GM19240 (cell line): ENCODE data around the gene MARCHF5.
"Not testable (repeated sequence)": the region's sequence is repeated elsewhere in the genome, so short reads cannot be mapped to it uniquely, and the experiment has no call there.

Source experiments
- DNase-seq: peaks from one replicate; pipeline ENCODE4 v3.0.0; 2011; ENCODE audit warnings: low spot score; ENCODE audit not compliant: insufficient read length

The MARCHF5 gene

DNA sequence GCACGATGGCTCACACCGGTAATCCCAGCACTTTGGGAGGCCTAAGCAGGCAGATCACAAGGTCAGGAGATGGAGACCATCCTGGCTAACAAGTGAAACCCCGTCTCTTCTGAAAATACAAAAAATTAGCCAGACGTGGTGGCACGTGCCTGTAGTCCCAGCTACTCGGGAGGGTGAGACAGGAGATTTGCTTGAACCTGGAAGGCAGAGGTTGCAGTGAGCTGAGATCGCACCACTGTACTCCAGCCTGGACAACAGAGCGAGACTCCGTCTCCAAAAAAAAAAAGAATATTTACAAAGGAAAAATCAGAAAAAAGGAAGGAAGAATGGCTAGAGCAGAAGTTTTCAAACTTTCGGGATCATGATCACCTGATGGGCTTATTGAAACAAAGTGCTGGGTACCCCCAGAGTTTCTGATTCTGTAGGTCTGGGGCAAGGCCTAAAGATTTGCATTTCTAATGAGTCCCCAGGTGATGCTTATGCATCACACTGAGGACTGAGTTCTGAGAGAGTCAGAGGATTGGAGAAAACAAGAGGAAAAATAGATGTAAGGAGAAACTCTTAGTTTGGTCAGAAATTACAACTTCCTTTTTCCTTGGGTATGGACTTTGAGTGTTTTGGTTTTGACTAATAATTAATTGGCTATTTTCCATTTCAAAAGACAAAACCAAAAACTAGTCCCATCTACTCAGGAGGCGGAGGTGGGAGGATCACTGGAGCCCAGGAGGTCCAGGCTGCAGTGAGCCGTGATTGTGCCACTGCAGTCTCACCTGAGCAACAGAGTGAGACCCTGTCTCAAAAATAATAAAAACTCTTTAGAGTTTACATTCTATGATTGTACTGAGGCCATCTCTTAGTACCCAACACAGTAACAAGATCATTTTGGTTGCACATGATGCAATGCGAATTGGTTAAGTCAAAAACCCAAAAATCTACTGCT is 14.4 kb downstream of the MARCHF5 start:
- no peak for DNase-seq

DNA sequence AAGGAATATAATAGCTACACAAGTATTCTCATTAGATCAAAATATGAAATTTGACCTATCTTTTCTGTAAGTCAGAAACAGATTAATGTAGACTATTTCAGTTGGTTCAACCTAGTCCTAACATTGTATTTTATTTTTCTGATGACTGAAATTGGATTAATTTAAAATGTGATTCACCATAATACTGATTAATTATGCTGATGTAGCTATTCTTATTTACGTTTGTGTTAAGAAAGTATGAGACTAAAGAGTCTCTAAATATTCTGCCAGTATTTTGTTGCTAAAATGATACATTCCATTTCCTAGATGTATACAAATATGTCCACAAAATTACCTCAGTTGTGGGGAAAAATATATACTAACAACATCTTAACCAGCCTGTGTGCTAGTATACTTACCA is 18.3 kb downstream of the MARCHF5 start:
- no peak for DNase-seq

DNA sequence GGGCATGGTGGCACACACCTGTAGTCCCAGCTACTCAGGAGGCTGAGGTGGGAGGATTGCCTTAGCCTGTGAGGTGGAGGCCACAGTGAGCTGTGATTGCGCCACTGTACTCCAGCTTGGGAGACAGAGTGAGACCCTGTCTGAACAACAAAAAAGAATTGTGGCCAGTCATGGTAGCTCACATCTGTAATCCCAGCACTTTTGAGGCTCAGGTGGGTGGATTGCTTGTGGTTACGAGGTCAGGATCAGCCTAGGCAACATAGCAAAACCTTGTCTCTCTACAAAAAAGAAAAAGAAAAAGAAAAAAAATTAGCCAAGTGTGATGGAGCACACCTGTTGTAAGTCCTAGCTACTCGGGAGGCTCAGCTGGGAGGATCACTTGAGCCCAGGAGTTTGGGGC is 22.8 kb downstream of the MARCHF5 start:
- DNase-seq: no peak

DNA sequence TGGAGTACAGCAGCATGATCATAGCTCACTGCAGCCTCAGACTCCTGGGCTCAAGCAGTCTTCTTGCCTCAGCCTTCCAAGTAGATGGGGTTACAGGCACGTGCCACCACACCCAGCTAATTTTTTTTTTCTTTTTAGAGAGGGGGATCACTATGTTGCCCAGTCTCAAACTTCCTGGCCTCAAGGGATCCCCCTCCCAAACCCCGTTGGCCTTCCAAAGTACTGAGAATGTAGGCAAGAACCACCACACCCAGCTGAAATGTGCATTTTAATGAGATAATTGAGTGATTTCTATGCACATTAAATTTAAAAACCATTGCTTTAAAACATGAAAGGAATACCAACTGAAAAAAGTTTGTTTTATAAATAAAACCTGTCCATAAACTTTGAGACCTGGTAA is 25.6 kb downstream of the MARCHF5 start:
- no peak for DNase-seq

DNA sequence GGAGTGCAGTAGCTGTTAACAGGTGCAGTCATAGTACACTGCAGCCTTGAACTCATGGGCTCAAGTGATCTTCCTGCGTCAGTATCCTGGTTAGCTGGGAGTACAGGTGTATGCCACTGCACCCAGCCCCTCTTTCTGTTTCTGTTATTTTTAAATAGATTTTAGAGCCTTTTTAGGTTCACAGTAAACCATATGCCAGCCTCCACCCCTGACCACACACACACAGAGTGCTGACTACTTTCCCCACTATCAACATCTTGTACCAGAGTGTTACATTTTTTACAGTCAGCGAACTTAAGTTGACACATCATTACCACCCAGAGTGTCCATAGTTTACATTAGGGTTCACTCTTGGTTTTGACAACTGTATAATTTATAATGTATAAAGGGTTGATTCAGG is 32.1 kb downstream of the MARCHF5 start:
- DNase-seq: no peak

DNA sequence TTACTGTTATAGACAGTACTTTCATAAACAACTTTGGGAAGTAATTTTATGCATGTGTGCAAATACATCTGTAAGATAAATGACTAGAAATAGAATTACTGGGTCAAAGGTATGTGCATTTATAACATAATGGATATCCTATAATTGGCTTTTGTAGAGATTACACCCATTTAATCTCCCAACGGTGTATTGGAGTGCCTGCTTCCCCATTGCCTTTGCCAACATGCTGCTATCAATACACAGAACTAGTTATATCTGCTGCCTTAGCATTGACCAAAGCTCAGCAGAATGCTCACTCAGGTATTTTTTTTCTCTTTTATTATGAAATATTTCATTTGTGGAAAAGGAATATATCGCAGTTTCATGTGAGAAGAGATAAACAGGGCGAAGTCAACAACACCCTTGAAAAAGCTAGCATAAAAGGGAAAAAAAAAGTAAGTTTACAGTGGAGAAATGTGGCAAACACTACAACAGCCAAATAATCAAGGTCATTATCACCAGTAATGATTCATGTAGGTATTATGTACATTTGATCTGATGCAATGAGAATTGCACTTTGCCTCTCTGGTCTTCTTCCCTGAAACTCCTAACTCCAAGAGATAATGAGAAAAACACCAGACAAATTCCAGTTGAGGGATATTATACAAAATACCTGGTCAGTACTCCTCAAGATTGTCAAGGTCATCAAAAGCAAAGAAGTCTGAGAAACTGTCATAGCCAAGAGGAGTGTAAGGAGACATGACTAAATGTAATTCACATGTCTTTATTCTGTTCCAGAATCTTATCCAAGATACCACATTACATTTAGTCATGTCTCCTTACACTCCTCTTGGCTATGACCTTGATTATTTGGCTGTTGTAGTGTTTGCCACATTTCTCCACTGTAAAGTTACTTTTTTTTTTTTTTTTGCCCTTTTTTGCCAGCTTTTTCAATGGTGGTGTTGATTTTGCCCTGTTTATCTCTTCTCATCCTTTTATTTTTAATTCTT is 36.8 kb downstream of the MARCHF5 start:
- no peak for DNase-seq

DNA sequence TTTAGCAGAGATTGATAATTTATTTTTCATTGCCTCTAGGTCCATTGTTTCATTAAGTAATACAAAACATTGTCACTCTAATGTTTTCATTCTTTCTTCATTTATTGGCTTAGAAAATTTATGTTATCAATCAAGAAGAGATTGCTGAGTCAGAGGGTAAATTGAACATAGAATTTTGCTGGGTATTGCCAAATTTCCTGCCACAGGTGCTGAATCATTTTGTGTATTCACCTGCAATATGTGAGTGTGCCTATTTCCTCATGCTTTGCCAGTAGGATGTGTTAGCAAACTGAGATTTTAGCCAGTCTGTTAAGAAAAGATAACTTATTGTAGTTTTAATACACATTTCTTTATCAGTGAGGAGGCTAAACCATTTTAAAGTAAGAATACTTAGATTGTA is 38.0 kb downstream of the MARCHF5 start:
- DNase-seq: no peak

DNA sequence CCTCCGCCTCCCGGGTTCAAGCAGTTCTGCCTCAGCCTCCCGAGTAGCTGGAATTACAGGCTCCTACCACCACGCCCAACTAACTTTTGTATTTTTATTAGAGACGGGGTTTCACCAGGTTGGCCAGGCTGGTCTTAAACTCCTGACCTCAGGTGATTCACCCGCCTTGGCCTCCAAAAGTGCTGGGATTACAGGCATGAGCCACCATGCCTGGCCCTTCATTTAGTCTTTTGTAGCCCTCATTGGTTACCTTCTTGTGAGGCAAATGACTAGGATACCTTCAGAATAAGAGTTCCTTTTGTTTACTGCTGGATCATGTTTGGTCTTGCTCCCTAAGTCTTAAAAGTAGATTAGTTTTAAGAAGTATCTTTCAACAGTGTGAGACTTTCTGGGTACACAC is 39.0 kb downstream of the MARCHF5 start:
- not testable (repeated sequence) for DNase-seq

DNA sequence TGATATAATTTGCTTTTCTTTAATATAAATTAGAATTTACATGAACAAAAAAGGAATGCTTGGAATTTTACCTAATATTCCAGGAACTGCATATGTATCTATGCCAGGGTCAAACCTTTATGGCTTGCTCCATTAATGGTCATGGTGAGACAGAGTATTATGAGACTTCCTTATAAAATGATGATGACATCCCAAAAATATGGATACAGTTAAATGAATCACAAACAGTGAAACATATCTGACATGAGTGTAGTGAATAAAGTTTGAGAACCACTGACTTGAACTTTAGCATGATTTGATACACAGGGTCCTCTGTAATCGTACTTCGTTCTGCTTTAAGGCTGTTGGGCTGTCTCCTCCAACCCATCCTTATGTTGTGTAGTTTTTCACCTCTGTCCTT is 51.8 kb downstream of the MARCHF5 start:
- no peak for DNase-seq

DNA sequence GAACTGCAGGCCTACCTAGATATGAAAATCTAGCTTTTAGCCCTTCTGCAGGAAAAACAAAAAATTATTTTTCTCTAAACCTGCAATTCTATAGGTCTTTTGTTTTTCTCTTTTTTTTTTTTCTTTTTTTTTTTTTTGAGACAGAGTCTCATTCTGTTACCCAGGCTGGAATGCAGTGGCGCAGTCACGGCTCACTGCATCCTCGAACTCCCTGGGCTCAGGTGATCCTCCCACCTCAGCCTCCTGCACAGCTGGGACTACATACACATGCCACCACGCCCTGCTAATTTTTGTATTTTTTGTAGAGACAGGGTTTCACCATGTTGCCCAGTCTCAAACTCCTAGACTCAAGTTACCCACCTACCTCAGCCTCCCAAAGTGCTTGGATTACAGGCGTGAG is 54.6 kb downstream of the MARCHF5 start:
- not testable (repeated sequence) for DNase-seq

DNA sequence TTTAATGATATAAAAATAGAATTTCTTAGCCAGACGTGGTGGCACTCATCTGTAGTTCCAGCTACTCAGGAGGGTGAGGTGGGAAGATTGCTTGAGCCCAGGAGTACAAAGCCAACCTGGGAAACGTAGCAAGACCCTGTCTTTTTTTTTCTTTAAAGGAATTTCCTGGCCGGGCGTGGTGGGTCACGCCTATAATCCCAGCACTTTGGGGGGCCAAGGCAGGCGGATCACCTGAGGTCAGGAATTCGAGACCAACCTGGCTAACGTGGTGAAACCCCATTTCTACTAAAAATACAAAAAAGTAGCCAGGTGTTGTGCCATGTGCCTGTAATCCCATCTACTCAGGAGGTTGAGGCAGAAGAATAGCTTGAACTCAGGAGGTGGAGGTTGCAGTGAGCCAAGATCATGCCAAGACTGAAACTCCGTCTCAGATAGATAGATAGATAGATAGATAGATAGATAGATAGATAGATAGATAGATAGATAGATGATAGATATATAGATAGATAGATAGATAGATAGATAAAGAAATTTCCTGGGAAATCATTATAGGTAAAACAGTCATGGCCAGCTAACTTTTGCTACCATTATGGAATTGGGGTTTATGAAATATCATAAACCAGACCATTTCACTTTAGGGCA is 56.2 kb downstream of the MARCHF5 start:
- DNase-seq: not testable (repeated sequence)

DNA sequence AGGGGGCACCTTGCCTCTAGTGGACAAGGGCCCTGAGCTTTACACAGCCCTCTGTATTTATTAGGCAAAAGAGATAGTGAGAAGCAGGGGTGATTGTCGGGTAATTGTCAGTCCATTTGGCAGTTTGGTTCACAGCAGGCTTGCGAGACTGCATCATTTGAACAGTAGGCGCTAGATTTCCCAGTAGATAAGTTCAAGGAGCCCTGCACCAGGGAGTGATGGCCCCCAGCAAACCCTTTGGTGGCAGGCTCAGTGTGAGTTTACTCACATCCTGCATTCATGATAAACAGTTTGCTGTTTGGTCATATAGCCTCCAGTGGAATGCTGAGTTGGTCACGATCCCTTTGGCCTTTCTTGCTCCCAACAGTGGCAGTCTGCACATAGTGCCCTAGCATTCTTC is 59.4 kb downstream of the MARCHF5 start:
- DNase-seq: no peak

DNA sequence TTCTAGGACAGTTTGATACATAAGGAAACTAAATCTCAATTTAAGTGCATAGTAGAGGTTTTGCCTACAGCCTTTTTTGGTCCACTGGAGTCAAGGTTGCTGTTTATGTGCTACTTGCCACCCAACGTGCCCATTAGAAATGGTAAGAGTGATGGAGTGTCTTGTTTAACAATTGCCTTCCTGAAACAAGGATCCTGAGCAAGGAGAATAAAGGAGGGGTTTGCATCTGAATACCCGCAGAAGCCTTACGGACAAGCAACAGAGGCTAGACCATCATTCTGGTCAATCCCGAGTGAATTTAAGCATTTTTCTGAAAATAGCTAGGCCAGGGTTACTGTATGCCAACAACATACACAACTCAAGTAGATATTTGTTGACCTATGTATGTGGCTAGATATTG is 63.6 kb downstream of the MARCHF5 start:
- no peak for DNase-seq

DNA sequence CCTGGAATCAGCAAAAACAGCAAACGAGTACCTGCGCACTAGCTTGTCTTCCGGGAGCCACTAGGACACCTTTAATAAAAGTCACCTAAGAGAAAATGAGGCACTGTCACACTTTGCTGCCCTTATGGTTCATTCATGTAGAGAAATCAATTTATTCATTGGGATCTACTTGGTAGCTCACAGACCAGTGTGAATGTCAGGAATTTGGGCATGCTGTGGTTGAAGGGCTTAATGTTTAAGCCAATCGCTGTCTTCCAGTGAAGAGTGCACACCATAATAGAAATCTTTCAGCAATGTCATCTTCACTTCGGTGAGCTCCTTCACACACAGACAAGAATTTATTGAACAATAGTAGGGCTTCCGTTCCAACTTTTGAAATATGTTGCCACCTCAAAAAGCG is 65.1 kb downstream of the MARCHF5 start:
- DNase-seq: no peak

DNA sequence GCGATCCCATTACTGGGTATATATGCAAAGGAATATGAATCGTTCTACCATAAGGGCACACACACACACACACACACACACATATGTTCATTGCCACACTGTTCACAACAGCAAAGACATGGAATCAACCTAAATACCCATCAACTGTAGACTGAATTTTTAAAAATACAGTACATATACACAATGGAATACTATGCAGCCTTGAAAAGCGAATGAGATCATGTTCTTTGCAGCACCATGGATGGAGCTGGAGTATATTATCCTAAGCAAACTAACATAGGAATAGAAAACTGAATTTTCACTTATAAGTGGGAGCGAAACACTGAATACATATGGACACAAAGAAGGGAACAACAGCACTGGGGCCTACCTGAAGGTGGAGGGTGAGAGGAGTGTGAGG is 72.5 kb downstream of the MARCHF5 start:
- DNase-seq: no peak

DNA sequence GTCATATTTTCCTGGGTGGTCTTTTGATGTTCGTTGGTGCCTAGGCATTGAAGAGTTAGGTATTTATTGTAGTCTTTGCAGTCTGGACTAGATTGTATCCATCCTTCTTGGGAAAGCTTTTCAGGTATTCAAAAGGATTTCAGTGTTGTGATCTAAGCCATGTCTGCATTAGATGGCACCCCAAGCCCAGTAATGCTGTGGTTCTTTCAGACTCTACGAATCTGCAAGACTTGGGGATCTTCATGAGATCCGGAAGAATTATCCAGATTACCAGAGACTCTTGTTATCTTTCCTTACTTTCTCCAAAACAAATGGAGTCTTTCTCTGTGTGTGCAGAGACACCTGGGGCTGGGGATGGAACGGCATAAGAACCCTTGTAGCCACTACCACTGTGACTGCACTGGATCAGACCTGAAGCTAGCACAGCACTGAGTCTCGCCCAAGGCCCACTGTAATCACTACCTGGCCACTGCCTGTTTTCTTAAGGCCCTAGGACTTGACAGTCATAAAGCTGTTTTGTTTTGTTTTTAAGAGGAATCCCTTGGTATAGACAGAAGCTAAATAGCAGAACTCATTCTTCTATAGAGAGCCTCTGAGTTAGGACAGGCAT is 75.5 kb downstream of the MARCHF5 start:
- DNase-seq: no peak

DNA sequence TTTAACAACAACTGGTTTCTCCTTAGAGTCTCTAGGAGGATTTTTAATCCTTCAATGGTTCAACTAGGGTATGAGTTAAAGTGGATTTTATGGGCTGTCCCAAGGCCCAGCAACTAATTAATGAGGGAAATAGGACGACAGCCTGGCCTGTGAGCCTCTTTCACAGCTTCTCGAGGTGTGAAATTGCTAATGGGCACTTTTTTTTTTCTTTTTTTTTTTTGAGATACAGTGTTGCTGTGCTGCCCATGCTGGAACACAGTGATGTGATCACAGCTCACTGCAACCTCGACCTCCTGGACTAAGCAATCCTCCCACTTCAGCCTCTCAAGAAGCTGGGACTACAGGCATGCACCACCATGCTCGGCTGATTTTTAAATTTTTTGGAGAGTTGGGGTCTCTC is 87.0 kb downstream of the MARCHF5 start:
- DNase-seq: no peak

DNA sequence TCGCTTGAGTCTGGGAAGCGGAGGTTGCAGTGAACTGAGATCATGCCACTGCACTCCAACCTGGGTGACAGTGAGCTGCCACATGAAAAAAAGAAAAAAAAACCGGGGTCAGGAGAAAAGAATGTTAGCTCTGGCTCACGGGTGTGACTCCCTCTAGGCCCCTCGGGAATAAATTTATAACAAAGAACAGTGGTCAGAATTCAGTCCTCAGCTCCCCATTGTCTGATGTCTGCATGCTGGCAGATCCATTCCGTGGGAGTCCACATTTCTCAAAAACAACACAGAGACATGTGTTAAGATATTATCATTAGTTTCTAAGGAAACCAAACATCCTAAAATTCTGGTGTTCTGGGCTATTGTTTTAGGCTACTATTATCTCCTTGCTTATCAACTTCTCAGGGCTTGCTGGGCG is 90.6 kb downstream of the MARCHF5 start:
- DNase-seq: no peak

DNA sequence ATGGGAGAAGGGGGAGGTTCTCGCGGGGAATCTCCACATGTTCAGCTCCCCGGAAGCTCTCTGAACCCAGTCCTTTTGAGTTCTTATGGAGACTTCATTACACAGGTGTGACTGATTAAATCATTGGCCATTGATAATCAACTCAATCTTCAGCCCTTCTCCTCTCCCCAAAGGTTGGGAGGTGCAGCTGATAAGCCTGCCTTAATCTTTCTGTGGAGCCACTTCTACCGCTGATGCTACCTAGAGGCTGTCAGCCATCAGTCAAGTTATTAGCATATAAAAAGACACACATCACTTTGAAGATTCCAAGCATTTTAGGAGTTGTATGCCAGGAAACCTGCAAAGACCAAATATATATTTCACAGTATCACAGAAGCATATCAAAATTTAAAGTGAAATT is 91.7 kb downstream of the MARCHF5 start:
- DNase-seq: no peak

DNA sequence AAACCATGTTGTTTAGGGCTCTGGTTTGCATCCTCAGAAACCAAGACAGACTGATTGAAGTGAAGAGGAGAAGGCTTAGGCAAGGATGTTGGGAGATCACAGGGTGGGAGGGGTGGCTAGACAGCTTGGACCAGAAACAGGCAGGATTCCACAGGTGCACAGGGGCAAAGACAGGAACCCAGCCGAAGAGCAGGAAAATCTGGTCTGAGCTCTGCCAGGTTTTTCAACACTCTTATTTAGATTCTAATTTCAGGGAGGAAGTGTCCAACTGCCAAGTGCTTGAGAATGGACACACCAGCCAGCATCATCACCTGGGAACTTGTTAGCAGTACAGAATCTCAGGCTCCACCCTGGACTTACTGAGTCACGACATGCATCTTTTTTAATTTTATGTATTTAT is 93.8 kb downstream of the MARCHF5 start:
- no peak for DNase-seq

DNA sequence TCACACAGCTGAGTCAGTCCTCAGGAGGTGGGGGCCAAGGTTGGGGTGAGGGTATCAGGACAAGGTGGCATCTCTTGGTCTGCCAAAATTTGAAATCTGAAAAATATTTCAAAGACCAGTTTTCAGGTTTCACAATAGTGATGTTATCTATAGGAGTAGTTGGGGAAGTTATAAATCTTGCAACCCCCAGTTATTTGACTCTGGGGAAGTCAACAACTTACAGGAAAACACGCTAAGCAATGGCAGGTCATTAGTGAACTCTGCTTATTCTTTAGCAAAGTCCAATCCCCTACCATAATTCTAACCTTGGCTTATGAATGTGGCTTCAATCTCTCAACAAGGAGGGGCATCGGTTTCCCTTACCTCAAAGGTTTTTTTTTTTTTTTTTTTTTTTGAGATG is 94.9 kb downstream of the MARCHF5 start:
- no peak for DNase-seq
